G401.6 (cell line): Measurements from ENCODE around the gene SLC6A2.

ENCODE experiments used
- FAIRE-seq: peaks from 2 replicates; lab custom pipeline; 2012; peaks lifted over from hg19 to GRCh38; lab: Jason Lieb, UNC

The SLC6A2 gene

GRCh38 chr16:55647798-55648197 lies 8.0 kb upstream of the SLC6A2 start:
- no peak for FAIRE-seq

GRCh38 chr16:55651841-55652824 lies 3.7 kb upstream of the SLC6A2 start:
- FAIRE-seq, result no peak

- FAIRE-seq, result no peak
These were observed 2.7 kb upstream of the SLC6A2 start for GRCh38 chr16:55653106-55653505.

GRCh38 chr16:55655381-55655896 lies 349 bp upstream of the SLC6A2 start:
- FAIRE-seq, result no peak

- no peak for FAIRE-seq
These were observed 904 bp downstream of the SLC6A2 start for GRCh38 chr16:55656691-55657092.

- no peak for FAIRE-seq
These were observed 1.8 kb downstream of the SLC6A2 start for GRCh38 chr16:55657616-55658015.

- FAIRE-seq, result no peak
These were observed 3.2 kb downstream of the SLC6A2 start for GRCh38 chr16:55658898-55659420.

GRCh38 chr16:55660026-55660425 lies 4.2 kb downstream of the SLC6A2 start:
- FAIRE-seq, result no peak

- FAIRE-seq, result no peak
These were observed 5.0 kb downstream of the SLC6A2 start for GRCh38 chr16:55660828-55661227.

GRCh38 chr16:55661941-55662643 lies 6.3 kb downstream of the SLC6A2 start:
- FAIRE-seq, result no peak

GRCh38 chr16:55662644-55663031 lies 6.8 kb downstream of the SLC6A2 start:
- no peak for FAIRE-seq

GRCh38 chr16:55663225-55663624 lies 7.4 kb downstream of the SLC6A2 start:
- FAIRE-seq, result no peak

GRCh38 chr16:55663765-55664677 lies 8.2 kb downstream of the SLC6A2 start:
- FAIRE-seq, result no peak

GRCh38 chr16:55664786-55665407 lies 9.1 kb downstream of the SLC6A2 start:
- FAIRE-seq, result no peak

GRCh38 chr16:55665511-55665910 lies 9.7 kb downstream of the SLC6A2 start:
- FAIRE-seq, result no peak

GRCh38 chr16:55666012-55666411 lies 10.2 kb downstream of the SLC6A2 start:
- no peak for FAIRE-seq

GRCh38 chr16:55667753-55668152 lies 12.0 kb downstream of the SLC6A2 start:
- FAIRE-seq, result no peak

- no peak for FAIRE-seq
These were observed 12.8 kb downstream of the SLC6A2 start for GRCh38 chr16:55668340-55669281.

- FAIRE-seq, result no peak
These were observed 15.6 kb downstream of the SLC6A2 start for GRCh38 chr16:55671206-55671973.

- FAIRE-seq, result no peak
These were observed 16.1 kb downstream of the SLC6A2 start for GRCh38 chr16:55671974-55672280.
